GM21717 (cell line): ENCODE data around the gene KCNH6.

Source experiments
- ATAC-seq: cut with Tn5 transposase; IDR thresholded peaks from one replicate; pipeline ENCODE4 v1.9.1; 2021; ENCODE audit warnings: mild to moderate bottlenecking, moderate library complexity; ENCODE audit not compliant: unreplicated experiment

Gene KCNH6

DNA sequence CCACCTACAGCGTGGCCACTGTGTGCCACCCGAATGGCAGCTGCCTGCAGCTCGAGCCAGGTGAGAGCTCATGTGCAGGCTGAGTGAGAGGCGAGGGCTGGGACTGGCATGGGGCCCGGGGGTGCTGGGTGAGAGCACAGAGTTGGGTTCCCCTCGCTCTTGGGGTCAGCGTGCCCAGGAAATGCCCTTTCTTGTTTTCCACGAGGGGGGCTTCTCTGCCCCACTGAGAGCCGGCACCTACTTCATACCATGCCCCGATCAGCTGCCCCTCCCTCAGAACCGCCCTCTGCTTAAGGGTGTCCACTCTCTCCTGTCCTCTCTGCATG is 36.2 kb upstream of the KCNH6 start:
- no peak for ATAC-seq

DNA sequence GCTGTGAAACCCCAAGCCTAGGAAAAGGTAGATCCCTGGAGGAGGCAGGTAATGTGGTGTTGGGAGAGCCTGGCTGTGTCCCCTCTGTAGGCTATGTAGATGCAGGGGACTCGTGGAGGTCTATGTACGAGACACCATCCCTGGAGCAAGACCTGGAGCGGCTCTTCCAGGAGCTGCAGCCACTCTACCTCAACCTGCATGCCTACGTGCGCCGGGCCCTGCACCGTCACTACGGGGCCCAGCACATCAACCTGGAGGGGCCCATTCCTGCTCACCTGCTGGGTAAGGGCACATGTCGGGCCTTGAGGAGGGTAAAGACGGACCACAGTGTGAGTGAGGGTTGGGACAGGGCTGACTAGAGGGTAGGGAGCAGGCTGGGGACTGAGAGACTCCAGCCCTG is 34.3 kb upstream of the KCNH6 start:
- no peak for ATAC-seq

DNA sequence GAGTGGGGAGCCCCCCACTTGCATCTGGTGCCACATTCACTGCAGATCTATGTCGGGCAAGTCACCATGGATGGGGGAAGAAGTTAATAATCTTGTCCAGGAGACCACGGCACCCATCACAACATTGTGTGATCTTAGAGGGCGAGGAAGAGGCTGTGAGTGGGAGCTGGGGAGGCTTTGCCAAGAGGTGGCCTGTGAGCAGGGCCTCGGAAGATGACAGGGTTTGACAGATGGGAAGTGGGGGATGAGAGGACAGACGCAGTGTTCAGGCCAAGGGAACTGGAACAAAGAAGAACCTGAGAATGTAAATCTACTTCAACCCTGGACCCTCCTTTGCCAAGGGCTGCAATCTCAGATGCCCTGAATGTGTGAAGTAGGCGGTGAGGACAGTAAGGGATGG is 33.9 kb upstream of the KCNH6 start:
- no peak for ATAC-seq

DNA sequence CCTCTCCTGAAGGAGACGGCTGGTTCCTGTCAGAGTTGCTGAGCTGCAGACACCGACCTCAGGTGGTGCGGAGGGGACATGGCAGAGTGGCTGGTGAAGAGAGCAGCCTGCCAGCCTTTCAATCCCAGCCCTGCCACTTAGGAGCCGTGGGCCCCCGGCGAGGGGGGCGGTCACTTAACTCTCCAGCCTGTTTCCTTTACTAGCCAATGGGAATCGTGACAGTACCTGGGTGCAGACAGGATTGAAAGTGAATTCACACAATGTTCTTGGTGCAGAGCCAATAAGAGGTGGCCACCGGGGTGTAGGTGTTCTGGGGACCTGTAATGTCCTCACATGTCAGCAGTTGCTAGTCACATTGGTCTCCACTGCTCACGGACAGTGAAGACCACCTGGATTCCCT is 32.8 kb upstream of the KCNH6 start:
- no peak for ATAC-seq

DNA sequence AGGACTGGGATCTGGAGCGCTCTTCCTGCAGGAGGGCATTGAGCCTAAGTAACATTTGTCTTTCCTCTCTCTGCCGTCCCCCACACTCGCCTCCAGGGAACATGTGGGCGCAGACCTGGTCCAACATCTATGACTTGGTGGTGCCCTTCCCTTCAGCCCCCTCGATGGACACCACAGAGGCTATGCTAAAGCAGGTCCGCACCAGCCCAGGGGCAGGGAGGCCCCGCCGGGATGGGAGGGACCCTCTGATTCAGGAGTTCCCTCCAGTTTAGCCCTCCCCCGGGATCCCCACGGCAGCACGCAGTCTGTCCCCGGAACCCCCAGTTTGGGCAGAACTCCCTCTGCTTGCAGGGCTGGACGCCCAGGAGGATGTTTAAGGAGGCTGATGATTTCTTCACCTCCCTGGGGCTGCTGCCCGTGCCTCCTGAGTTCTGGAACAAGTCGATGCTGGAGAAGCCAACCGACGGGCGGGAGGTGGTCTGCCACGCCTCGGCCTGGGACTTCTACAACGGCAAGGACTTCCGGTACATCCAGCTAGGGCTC is 32.2 kb upstream of the KCNH6 start:
- no peak for ATAC-seq

DNA sequence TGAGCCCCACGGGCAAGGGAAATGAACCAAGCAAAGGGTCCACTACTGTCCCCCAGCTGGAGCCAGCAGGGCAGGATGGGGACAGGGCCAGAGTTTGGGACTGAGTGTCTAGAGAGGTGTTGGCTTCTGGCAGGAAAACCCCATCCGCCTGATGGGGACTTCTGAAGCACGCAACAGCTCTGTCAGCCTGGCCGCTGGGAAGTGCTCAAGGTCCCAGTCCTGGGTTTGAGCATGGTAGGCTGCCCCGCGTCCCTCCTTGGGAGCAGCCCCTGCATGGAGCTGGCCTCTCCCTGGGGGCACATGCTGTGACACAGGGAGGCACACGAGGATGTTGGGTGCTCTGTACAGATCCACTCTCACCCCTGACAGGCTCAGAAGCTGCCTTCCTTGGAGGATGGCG is 31.7 kb upstream of the KCNH6 start:
- no peak for ATAC-seq

DNA sequence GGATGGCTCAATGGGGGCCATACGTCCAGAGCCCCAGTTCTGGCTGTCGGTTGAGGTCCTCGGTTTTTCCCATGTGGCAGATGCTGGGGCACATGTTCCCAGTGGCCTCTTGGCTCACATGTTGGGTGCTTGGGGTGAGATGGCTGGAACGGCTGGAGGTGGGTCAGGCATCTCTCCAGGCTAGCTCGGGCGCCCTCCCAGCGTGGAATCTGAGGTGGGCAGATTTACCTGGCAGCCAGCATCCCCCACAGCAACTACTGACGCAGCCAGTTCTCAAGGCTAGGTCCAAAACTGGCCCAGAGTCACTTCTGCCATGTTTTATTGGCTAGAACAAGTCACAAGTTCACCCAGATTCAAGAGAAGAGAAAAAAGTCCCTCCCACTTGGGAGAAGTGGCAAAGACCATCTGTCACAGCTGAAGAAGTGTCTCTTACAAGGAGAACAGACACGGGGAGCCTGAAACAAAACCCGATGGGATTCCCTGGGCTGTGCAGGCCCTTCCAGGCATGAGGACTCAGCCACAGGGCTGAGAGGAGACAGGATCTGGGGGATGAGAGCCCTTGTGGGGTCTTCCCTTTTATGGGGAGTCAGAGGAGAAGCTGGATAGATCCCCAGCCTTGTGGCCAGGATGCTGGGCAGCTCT is 31.1 kb upstream of the KCNH6 start:
- ATAC-seq = no peak

DNA sequence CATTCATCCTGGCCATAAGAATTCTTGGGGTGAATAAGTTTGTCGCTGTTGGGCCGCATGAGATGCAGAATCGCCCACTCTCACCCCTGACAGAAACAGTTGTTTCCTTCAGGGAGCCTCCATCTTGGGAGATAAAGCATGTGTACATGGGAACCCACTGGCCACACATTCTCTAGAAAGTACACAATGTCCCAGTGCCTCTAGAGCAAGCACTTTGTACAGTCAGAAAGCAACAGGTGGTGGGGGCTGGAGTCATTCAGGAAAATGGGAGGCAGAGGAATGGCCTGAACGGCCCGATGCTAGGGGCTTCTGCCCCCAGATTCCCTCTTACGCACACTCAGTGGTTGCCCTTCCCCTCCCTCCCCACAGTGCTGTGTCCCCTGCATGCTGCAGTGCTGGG is 30.2 kb upstream of the KCNH6 start:
- ATAC-seq = no peak

DNA sequence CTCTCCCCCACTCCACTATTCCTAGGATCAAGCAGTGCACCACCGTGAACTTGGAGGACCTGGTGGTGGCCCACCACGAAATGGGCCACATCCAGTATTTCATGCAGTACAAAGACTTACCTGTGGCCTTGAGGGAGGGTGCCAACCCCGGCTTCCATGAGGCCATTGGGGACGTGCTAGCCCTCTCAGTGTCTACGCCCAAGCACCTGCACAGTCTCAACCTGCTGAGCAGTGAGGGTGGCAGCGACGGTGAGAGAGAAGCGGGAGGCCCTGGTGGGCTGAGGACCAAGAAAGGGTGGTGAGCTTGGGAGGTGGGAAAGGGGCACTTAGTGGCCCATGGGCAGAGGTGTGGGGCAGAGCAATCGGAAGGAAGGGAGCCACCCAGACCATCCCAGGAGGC is 29.7 kb upstream of the KCNH6 start:
- ATAC-seq = no peak

DNA sequence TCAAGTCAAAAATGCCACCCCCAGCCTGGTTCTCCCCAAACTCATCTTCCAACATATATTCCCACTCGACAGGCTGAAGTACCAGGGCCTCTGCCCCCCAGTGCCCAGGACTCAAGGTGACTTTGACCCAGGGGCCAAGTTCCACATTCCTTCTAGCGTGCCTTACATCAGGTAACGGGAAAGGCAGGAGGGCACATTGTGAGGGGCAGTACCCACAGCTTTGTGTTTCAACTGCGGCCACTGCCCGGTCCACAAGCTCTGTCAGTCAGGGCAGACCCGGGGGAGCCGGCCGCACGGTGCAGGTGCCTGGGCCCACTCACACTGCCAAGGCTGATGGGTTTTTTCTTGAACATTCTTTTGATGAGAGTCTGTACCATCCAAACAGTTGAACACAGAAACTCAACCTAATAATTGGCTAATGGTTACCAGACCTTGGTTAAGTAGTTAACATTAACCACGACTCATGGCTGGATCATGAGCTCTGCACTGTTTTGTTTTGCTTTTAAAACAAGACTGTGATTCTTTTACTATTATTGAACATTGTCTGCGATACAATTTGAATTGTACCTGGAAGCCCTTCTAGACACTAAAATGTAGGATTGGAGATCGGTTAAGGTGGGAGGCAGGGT is 28.7 kb upstream of the KCNH6 start:
- no peak for ATAC-seq

DNA sequence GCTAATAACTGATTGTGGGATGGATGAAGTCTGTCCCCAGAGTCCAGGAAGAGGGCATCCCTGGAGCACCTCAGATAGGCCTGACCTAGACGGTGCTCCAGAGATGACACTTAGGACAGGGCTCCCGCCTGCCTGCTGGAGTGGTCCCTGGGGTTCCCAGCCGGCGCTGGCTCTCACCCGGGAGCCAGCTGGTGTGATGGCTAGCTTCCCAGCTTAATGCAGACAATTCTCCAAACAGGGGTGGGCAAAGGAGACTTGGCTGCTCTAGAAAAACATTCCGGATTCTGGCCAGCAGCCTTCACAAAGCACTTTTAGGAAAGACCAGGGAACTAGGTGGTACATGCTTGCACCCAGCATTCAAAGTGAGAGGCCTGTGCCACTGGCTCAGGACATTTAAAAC is 27.7 kb upstream of the KCNH6 start:
- no peak for ATAC-seq

DNA sequence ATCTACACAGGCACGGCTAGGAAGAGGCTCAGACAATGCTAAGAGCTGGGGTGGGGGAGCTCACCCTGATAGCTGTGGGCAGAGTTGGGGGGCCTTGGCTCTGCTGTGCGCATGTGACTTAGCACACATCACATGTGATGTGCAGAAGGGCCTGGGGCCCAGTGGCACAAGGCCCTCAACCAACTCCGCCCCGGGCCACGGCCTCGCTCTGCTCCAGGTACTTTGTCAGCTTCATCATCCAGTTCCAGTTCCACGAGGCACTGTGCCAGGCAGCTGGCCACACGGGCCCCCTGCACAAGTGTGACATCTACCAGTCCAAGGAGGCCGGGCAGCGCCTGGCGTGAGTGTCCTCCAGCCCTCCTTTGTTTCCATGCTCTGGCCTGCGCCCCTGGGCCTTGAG is 27.0 kb upstream of the KCNH6 start:
- ATAC-seq = no peak

DNA sequence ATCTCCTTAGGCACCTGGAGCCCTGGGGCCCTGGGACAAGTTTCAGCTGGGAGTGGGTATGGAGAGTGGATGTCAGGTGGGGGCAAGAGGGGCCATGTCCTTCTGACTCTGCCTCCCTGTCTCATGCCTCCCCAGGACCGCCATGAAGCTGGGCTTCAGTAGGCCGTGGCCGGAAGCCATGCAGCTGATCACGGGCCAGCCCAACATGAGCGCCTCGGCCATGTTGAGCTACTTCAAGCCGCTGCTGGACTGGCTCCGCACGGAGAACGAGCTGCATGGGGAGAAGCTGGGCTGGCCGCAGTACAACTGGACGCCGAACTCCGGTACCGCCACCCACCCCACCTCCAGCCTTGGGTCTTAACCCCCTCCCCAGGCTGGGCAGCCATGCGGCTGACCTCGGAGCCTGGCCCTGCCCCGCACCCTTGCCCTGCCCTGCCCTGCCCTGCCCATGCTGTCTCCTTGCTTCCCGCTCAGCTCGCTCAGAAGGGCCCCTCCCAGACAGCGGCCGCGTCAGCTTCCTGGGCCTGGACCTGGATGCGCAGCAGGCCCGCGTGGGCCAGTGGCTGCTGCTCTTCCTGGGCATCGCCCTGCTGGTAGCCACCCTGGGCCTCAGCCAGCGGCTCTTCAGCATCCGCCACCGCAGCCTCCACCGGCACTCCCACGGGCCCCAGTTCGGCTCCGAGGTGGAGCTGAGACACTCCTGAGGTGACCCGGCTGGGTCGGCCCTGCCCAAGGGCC is 26.3 kb upstream of the KCNH6 start:
- no peak for ATAC-seq

DNA sequence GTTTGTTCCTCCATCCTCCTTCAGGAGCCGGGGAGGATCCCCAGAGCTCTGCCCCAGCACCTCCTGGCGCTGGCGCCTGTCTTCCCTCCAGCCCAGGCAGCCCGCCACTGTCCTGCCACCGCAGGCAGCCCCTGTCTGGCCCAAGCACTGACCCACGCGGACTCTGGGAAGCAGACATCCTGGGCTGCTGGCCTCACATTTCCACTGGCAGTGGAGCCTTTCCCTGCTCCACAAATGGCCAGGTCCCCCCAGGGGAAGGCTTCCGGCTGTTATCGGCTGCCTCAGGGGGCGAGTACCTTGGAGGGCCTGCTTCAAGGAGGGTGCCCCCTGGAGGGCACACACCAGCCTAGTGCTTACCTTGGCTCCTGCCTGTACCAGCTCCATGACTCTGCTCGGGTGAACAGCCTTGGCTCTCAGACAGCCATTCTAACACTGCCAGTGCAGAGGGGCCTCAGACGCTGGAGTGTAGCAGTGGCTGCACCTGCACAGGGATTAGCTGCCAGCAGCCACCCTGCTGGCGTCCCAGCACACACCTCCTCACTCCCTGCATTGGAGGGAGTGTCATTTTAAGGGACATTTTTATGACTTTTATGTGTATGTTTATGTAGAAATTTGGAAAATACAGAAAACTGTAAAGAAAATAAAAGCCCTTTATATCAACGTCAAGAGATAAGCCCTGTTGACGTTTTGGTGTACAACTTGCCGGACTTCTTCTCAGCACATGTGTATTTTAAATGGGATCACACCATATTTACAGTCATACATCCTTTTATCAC is 25.3 kb upstream of the KCNH6 start:
- ATAC-seq = no peak

DNA sequence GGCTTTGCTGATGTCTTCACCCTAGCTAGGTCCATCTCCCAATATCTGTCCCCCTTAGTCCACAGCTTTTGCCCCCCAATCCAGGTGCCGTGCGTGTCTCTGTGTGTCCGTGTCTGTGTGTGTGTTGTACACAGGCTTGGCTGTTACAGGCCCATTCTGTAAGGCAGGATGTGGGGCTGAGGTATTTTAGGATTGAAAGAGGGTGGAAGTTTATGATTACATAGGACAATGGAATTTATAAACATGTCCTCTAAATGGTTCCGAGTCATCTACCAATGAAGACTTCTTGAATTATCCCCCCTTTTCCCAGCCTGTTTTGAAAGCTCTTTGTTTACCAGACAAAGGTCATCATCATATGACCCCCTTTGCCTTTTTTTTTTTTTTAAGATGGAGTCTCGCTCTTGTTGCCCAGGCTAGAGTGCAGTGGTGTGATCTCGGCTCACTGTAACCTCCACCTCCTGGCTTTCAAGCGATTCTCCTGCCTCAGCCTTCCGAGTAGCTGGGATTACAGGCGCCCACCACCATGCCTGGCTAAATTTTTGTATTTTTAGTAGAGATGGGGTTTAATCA is 24.4 kb upstream of the KCNH6 start:
- ATAC-seq = no peak

DNA sequence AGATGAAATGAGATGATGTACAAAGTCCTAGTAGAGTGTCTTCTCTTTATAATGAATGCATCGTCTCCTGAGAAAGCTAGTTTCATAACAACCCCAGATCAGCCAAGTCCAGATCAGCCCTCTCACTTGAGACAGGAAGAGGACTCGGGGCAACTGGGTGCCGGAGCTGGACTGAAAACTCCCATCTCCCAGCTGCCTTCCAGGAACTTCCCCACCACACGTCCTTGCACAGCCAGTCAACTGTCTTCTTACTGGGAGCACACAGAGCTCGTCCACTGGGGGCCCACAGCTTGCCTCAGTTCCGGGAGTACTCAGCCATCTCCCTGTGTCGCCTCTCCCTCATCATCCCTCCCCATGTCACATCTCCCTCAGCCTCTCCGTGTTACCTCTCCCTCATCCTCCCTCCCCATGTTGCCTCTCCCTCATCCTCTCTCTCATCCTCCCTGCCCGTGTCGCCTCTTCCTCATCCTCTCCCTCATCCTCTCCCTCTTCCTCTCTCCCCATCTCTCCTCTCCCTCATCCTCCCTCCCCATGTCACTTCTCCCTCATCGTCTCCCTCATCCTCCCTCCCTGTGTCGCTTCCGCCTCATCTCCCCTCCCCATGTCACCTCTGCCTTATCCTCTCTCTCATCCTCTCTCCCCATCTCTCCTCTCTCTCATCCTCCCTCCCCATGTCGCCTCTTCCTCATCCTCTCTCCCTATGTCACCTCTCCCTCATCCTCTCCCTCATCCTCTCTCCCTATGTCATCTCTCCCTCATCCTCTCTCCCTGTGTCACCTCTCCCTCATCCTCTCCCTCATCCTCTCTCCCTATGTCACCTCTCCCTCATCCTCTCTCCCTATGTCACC is 22.4 kb upstream of the KCNH6 start:
- no peak for ATAC-seq

DNA sequence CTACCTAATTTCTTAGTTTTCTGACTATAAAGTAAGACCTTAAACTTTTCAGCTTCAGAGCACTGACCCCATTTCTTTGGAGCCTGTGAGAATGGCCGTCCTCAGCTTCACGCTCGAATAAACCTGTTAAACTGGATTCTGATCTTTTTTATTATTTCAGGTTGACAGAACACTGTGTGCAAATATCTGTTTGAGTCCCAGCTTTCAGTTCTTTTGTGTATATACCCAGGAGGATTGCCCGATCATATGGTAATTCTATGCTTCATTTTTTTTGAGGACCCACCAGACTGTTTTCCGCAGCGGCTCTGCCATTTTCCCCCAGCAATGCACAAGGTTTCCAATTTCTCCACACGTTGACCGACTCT is 19.8 kb upstream of the KCNH6 start:
- ATAC-seq = no peak

DNA sequence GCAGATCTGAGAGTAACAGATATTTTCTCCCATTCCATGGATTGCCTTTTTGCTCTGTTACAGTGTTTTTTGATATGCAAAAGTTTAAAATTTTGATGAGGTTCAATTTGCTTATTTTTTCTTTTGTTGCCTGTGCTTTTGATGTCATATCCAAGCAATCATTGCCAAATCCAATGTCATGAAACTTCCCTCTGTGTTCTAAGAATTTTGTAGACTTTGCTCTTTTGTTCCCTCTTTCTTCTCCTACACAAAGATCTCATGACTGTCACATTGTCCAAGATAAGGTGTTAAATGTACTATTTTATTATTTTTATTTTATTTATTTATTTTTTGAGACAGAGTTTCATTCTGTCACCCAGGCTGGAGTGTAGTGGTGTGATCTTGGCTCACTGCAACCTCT is 18.9 kb upstream of the KCNH6 start:
- ATAC-seq = no peak

DNA sequence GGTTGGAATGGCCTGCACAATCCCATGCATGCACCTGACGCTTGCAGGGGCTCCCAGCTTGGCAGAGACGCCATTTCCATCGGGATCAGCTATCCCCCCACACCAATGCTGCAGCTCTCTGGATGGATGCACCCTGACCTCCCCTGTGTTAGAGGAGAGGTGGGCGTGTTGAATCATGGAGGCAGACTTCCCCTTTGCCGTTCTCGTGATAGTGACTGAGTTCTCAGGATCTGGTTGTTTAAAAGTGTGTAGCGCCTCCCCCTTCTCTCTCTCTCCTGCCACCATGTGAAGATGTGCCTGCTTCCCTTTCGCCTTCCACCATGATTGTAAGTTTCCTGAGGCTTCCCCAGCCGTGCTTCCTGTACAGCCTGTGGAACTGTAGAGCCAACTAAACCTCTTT is 17.8 kb upstream of the KCNH6 start:
- ATAC-seq = no peak

DNA sequence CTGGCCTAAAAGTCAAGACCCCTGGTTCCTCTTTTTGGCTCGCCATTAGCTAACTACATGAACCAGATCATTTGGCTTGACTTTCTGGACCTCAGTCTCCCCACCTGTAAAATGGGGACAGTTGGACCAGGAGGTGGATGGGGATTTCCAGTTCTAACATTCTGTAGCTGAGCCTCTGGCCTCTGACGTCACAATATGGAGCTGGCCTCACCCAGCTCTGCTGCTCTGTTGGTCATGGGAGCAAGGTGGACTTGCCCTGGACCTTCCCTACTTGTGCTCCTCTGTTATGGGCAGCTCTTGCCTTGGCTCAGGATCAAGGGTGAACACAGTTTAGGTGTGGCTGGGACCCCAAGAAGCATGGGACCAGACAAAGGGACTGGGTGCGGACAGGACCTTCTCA is 16.5 kb upstream of the KCNH6 start:
- ATAC-seq = no peak
